COR-L47 (cell line): ENCODE results near the gene JADE3.
"Not testable (repeated sequence)": the region's sequence is repeated elsewhere in the genome, so short reads cannot be mapped to it uniquely, and the experiment has no call there.

Experiments
- DNase-seq: peaks from one replicate; lab custom pipeline; 2025; lab: John Stamatoyannopoulos, UW

The JADE3 gene

DNA sequence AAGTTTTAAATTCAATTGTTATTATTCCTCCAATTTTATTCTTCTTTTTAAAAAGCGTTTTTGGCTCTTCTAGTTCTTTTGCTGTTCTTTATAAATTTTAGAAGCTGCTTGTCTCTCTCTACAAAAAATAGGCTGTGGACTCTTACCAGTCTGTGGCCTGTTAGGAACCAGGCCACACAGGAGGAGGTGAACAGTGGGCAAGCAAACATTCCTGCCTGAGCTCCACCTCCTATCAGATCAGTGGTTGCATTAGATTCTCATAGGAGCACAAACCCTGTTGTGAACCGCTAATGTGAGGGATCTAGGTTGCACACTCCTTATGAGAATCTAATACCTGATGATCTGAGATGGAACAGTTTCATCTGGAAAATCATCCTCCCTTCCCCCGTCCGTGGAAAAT, 23.1 kb downstream of the JADE3 start:
- DNase-seq: no peak

DNA sequence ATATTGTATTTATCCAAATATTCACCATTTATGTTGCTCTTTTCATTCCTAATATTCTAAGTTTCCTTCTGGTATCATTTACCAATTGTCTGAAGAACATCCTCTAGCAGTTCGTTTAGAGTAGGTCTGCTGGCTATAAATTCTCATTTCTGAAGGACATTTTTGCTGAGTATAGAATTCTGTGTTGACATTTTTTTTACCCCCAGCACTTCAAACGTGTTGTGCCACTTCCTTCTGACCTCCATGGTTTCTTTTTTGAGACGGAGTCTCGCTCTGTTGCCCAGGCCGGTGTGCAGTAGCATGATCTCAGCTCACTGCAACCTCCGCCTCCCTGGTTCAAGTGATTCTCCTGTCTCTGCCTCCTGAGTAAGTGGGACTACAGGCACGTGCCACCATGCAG, 26.4 kb downstream of the JADE3 start:
- no peak for DNase-seq

DNA sequence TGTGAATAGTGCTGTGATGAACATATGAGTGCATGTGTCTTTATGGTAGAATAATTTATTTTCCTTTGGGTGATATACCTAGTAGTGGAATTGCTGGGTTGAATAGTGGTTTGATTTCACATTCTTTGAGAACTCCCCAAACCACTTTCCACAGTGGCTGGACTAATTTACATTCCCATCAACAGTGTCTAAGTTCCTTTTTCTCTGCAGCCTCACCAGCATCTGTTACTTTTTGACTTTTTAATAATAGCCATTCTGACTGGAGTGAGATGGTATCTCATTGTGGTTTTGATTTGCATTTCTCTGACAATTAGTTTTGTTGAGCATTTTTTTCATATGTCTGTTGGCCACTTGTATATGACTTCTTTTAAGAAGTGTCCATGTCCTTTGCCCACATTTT, 29.1 kb downstream of the JADE3 start:
- no peak for DNase-seq

DNA sequence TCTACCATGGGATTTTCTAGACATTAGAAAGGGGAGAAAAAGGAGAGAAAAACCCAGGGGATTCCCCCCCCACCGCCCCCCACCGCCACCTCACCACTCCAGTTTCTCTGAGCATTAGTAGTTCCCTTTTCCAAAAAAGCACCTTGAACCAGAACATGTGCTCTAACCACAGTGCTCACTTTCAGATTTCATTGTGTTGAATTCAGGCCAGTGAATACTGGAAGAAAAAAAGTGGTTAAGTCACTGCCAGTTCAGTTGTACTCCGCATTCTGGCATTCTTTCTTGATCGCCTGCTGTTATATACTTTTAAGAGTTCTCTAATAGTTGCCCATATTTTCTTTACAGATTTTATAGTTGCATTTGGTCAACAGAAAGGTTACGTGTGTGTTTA, 40.9 kb downstream of the JADE3 start:
- no peak for DNase-seq

DNA sequence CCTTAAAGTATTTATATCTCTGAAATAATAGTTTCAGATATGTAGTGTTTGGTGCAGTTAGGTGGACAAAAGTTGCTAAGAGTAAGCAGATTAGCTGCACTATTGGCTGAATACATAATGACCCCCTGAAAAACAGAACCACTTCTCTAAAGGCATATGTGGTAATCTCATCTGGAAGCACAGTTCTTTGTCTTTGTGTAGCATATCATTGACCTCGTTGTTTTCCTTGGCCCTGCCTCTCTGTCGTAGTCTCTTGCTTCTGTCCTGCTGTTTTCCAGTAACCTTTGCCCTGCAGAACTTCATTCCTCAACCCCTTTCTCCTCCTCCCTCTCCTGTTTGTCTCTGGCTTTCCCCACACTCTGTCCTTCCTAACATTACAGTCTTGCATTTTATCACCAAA, 41.4 kb downstream of the JADE3 start:
- DNase-seq: no peak

DNA sequence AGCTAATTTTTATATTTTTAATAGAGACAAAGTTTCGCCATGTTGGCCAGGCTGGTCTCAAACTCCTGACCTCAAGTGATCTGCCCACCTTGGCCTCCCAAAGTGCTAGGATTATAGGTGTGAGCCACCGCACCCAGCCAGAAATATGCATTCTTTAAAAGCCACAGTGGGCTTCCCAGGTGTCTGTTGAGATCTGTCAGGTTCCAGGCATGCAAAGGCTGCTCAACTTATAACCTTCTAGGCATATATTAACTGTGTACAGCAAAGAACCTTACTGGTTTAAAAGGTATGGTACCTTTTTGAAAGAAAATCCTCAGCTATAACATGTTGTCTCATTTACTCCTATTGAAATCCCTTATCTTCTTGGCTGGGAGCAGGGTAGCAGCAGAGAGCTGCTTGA, 42.5 kb downstream of the JADE3 start:
- DNase-seq: no peak

DNA sequence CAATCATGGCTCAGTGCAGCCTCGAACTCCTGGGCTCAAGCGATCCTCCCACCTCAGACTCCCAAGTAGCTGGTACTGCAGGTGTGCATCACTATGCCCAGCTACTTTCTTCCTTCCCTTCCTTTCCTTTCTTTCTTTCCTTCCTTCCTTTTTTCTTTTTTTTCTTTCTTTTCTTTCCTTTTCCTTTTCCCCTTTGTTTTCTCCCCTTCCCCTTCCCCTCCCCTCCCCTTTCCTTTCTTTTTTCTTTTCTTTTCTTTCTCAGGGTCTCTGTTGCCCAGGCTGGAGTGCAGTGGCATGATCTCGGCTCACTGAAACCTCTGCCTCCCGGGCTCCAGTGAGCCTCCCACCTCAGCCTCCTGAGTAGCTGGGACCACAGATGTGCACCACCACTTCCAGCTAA, 44.4 kb downstream of the JADE3 start:
- not testable (repeated sequence) for DNase-seq

DNA sequence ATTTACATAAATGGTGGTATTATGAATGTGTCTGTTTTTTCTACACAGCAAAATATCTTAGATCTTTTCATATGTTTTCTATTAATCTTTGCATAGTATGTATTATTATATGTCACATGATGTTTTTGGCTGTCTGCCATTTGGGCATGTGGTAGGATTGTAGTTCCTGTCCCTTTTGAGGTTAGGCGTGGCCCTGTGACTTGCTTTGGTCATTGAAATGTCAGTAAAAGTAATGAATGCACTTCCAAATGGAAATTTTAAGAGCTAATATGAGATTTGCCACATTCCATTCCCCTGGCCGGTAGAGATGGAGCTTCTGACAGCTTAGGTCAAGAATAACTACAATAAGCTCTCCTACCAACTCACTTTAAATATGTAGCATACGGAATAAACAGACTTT, 45.1 kb downstream of the JADE3 start:
- no peak for DNase-seq

DNA sequence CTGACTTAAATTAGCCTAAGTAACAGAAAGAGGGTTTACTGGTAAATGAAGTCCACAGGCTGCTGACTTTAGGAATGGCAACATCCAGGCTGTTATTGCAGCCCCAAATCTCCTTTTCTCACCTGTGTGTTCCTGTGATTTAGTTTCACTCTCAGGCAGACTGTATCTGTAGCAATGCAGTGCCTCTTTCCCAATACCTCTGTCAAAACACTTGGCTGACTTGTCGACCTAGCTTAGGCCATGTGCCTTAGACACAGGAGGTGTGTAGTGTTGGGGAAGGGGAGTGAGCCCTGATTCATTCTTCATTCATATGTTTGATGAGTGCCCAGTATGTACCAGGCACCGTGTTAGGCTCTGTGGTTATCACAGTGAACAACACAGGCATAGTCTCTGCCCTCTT, 46.9 kb downstream of the JADE3 start:
- DNase-seq: no peak

DNA sequence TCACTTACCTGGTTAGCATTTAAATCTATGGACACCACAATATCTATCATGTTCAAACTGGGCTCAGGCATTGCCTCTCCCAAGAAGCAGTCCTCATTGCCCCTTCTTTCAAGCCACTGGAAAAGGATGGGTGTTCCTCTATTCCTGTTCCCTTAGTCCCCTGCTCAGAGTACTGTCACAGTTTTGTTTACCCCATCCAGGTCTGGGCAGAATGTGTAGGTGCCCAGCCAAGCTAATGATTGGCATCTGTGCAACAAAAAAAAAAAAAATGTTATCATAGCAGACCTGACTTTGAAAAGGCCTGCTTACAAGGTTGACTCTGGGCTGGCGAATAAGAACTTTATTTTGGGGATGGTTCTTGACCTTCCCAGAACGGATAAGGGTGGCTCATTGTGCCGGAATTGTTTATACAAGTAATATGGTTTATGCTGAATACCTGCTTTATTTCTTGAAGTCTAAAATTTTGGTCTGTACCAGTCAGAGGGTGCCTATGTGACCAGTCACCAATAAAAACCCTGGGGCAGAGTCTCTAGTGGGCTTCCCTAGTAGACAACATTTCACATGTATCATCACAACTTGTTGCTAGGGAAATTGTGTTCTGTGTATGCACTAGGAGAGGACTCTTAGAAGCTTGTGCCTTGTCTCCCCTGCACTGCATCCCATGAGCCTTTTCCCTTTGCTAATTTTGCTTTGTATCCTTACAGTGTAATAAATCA, 47.9 kb downstream of the JADE3 start:
- DNase-seq: no peak

DNA sequence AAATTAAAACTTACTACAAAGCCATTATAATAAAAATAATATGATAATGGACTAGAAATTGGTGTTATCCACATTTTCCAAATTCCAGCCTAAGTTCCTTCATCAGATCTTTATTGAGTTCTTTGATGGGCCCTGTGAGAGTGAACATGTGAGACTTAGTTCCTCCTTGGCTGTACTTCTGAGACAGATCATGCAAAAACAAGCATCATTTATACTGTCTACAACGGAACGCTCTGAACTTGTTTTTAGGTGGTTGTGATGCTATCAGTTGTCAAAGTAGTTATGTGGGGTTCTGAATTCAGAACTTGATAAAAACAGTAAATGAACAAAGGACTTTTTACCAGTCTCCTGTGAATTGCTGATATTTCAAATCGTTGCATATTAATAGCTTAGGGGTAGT, 48.9 kb downstream of the JADE3 start:
- DNase-seq: no peak

DNA sequence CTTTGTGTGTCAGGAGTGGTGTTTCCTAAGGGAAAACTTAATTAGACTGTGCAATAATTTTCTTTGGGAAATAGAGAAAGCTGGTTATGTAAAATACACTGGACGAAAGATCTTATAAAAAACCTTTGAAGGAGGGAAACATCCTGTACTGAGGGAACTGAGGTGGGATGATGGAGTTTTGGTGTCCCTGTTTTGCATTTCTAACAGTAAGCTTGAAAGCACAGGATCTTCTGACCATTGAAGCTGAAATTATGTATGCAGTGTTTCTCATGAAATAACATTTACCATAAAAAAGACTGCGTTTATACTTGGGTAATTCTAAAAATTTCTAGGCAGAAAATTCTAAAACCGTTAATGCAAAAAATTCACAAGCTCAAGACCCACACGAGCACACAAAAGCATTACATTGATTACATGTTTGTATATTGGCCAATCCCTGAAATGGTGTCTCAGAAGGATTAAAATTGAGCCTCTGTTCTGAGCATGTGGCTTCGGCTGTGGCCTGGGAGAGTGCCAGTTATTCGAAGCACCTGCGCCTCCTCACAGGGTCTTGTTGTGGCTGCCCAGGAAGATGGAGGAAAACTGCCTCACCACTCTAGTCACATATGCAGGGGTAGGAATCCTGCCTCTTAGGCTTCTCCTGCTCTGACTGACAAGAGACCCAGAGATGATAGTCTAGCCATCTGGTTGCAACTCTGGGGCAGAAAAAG, 49.5 kb downstream of the JADE3 start:
- DNase-seq: no peak

DNA sequence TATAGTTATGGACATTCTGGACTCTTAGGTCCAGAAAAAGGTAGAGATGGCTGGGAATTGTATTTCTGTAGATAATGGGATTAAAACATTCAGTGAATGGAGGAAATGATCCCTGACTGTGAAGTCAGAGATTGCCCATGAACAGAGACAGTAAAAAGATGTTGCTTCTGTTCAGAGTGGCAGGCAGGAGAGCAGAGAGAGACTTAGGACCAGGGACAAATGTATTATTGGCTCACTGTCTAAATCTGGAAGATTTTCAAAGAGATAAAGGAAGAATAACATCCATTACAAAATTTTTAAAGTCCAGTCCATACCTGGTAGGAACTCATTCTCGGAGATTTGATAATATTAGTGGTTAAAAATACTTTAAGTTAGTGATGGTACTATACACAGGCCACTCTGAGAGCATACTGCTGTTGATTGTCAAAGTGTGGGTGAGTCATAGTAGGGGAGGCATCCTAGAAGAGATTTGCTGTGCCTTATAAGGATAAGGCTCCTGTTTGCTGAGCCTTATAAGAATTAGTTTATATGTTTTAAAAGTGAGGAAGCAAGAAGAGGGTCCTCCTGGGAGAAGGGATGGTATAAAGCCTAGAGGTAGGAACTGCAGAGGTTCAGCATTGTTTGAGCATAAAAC, 53.0 kb downstream of the JADE3 start:
- DNase-seq: no peak

DNA sequence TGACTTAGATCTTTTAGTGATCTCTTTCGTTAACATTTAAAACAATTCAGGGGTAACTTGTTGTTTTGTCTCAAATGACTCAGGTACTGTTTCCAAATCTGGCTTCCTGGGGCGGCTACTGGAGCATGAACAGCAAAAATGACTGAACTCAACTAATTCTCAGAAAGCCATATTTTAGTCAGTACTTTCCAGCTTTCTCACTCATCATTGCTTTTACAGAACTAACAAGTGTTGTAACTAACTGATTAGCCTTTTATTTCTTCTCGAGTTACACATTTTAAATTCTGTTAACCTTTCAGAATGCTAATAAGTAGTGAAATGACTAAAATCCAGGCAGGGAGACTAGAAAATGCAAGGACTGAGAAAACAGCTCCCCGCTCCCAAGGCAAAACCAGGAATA, 55.3 kb downstream of the JADE3 start:
- DNase-seq: no peak

DNA sequence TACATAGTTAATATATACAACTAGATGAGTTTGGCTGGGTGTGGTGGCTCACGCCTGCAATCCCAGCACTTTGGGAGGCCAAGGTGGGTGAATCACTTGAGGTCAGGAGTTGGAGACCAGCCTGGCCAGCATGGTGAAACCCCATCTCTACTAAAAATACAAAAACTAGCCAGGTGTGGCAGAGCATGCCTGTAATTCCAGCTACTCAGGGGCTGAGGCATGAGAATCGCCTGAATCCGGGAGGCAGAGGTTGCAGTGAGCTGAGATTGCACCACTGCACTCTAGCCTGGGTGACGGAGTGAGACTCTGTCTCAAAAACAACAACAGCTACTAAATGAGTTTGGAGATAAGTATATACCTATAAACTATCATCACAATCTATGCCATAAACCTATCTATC, 64.8 kb downstream of the JADE3 start:
- not testable (repeated sequence) for DNase-seq

DNA sequence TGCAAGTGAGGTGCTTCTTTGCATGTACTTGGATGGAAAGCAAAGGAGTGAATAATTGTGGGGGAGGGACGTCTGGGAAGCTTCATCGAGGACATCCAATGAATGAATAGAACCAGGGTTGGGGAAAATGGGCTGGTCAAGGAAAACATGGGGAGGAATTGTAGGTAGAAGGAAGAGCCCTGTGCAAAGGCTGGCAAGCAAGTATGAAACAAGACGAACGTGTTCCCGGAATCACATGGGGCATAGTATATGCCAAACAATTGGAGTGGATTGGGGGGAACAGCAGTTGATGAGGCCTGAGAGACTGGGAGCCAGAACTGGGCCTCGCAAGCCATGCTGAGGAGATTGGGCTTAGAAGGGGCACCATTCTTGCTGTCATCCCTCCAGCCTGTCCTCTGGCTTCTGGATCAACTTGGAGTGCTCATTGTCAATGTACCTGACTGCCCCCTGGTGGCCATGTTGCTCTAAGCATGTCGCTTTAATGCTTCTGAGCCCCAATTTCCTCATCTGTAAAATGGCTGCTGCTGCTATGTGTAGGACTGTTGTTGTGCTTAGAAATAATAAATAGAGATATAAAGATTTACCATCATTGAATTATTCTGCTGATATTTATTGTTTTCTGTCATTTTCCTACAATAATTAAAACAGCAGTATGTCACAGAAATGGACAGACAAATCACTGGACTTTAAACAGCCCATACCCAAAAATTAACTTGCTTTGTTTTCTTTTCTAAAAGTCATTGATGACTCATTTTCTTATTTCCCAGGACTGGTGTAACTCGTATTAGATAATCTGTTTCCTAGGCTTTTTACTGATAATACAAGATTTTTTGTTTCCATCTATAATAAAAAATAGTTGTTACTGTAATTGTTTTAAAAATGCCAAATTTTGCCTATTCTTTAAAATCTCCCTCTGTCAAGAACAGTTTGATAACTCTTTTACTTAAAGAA, 66.4 kb downstream of the JADE3 start:
- peak; percentile 54 for DNase-seq

DNA sequence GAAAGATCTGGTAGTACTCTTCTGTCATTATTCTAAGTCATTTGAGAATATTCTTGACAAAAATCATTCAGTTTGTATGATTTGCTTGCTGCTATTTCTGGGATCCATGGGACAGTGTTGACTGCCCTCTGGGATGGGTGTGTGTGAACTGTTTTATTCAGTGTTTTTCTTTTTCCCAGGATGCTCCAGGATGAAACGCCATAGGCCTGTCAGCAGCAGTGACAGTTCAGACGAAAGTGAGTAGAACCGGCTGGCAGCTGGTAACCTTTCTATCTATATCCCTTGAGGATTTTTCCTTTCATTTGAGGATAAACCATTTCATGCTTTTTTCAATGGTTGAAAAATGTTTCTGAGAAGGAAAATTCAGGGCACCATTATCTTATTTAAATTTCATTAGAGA, 72.5 kb downstream of the JADE3 start:
- DNase-seq: no peak

DNA sequence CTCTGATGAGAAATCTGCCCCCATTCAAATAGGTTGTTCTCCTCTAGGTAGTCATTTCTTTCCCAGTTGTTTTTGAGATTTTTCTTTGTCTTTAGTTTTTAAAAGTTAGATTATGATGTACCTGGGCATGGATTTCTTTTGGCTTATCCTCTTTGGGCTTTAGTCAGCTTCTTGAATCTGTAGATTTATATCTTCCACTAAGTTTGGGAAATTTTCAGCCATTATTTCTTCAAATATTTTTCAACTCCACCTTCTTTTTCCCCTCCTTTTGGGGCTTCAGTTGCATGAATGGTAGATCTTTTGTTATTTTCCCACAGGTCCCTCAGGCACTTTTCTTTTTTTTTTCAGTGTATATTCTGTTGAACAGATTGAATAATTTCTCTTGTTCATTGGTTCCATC, 77.3 kb downstream of the JADE3 start:
- no peak for DNase-seq

DNA sequence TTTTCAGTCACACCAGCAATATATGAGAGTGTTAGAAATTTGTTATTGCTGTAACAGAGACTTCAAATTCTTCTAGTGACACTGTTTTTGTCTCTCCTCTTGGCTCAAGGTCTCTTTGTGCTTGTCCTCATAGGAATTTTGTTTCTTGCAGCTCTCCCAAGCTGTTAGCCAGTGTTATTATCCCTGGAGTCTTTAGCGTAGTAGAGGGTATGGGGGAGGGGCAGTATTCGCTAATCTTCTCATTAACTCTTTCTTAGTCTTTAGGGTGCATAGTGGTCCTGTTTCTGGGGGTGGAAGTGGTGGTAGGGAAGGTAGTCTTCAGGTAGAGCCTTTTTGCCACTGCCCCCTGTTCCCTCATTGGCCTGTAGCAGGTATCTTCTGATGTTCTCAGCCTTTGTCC, 79.4 kb downstream of the JADE3 start:
- DNase-seq: no peak

DNA sequence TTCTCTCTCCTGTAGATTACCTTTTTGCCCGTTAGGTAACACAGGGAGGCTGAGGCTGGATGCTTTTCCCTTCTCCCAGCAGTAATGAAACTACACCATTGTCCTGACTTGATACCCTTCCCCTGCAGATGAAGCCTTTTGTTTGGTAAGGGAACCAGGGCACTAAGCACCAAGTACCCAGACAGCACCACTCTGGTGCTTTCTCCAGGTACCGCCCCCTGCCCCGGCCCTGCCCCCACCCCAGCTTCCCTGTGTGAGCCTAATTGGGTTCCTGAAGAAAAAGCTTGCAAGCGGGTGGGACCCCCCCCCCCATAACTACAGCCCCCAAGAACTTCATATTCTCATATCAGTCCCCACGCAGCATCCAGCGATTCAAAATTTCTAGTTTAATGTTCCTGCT, 79.8 kb downstream of the JADE3 start:
- no peak for DNase-seq

DNA sequence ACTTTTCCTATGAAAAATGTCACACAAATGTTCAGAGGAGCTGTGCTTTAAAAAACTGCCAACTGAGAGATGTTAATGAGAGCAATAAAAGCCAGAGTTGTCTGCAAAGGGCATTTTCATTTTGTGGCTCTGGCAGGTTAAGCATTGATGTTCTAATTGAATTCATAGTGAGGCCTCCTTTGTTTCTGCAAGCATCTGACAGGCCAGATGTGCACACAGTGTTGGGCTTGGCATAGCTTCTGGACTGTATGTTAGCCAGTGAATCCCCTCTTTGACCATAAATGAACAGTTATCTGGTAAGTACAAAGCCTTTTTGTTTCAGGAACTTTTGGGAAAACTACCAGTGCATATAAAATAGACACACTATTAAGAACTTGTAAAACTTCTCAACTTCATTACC, 81.9 kb downstream of the JADE3 start:
- no peak for DNase-seq

DNA sequence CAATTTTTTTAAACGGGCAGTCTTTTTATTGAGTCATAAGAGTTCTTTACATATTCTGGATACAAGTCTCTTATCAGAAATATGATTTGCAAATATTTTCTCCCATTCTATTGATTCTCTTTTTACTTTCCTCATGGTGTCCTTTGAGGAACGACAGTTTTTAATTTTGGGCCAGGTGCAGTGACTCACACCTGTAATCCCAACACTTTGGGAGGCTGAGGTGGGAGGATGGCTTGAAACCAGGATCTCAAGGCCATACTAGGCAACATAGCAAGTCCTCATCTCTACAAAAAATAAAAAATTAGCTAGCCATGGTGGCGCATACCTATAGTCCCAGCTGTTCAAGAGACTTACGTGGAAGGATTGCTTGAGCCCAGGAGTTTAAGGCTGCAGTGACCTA, 99.9 kb downstream of the JADE3 start:
- no peak for DNase-seq
